EL (cell line): Measurements from ENCODE around the gene VSNL1.

Experiments used
- DNase-seq: peaks from one replicate; pipeline ENCODE4 v3.0.0-alpha.2; 2016

The VSNL1 gene

DNA sequence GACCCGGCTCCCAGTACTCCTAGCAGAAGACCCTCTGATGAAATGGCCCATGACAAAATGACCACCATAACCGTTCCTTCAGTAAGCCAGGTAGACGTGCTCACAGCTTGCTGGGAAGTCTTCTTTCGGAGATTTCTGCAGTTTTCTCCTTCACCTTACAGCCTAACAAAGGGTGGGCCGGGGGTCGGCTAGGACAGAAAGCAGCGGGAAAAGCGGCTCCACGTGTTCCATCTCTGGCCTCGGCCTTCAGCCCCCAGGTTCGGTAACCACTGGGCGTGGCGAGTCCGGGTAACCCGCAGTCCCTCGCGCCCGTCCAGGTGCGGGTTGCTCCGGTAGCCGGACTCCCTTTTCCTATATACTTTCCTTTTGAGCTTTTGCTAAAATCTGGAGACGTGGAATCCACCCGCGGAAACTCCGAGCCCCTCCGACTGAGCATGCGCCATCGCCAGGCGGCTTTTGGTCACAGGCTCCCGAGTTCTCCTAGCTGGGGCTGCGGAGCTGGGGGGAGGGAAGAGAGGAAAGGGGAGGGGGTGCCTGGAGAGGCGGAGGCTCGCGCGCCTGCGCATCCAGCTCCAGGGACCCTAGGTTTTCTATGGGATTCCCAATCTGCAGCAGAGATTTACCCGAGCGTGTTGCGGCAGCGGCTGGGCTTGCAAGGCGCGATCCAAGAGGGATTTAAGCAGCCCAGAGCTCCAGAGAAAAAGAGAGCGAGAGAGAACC, at the start of gene VSNL1:
TSS of gene VSNL1 (plus strand) at position 604 of the 720 bp plus-strand sequence. CDS start 51,379 bp downstream, outside the sequence.
- DNase-seq: peak; percentile 26

DNA sequence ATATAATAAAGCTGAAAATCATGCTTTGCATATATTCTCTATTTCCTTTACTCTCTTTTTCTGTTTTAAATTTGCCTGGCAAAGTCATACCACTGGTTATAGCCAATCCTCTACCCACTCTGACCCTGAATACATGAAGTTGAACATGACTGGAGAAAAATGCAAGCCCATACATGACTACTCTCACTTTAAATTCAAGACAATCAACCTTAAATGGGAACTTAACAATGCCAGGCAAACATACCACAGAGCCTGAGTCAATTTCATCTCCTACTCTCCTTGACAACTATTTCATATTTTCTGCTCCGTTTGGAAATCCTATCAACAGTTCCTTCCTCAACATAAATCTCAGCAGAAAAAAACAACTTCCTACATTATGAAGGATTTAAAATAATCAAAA, 44.9 kb upstream of the VSNL1 start:
- no peak for DNase-seq

DNA sequence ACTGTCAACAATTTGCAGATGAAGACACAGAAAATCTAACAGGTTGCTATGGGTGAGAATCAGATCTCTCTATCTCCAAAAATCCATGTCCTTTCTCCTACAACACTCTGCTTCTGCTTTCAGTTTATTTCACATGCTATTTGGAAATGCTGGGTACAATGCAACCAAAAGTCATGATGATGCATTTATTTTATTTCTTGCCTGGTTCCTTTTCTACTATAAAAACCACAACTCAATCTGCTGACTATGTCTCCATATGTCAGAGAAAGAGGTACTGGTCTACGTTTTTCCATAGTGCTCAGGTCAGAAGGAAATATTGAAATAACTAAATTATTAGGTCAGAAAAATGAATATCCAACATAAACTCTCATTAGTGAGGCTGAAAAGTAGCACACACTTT, 42.8 kb upstream of the VSNL1 start:
- DNase-seq: no peak

DNA sequence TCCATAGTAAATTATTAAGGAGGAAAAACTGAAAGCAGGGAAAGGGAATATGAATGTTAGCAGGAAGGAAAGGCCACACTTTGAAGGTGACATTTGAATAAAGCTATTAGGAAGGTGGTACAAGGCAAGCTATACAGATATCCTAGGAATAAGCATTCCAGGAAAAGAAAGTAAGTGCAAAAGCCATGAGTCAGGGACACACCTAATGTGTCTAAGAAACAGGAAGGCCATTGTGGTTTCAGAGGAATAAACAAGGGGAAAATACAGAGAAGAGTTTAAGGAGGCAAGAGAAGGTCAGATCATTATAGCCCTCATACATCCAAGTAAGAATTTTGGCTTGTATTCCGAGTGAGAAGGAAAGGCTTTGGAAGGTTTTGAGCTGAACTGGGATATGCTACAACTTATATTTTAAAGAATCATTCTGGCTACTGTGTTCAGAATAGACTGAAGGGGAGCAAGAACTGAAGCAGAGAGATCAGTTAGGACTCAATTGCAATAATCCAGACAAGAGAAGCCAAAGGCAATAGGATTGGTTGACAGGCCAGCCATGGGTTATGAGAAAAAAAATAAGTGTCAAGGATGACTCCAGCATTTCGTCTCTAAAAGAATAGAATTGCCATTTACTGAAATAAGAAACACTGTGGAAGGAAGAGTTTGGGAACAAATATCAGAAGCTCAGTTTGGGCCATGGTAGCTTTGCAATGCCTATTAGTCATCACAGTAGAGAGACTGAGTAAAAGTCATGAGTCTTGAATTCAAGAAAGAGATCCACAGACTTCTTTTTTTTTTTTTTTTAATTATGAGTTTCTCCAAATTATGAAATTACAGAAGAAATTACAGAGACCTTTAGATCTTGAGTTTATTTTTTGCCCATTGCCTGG, 33.5 kb upstream of the VSNL1 start:
- DNase-seq: no peak

DNA sequence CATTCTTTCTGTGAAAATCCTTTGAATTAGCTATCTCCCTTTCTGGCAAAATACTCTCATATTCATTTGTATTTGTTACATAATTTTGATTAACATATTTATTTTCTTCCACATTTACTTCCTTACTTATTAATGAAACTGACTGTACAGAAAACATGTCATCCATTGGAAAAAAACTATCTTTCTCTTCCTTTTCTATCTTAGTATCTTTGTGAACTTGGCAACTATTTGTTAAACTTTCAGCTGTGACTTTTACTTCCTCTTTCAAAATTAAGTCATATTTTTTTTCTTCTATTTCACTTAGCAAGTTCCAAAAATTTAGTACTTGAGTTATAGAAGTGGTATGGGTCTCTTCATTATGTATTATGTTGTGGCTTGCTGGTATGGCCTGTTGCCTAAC, 24.8 kb upstream of the VSNL1 start:
- no peak for DNase-seq

DNA sequence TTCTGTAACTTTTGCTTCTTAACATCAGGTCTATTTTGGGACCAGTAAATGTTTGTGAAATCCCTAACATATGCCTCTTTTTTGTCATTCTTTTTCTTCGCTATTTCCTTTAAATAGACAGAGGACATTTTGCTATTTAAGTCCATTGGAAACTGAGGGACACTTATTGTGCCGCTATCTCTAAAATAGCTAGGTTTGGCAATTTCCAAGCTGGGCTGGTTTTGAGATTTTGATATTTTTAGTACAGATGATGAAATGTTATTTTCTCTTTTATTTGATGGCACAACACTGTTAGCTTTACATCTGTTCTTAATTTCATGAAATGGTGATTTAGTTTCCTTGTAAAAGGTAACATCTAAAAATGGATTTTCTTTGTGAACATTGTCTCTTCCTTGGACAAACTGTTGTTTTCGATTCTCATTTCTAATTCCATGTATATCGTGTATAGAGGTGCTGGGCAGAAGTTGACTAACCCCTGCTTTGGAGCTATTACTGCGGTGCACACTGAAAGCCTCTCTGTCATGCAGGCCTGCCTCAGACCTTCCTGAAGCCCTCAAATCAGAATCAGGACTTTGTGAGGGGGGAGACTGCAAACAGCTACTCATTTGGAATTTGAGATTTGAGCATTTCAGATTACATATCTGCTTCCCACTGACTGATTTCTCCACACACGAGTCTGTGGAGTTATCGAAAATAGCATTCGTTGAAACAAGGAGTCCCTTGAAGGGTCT, 22.9 kb upstream of the VSNL1 start:
- no peak for DNase-seq

DNA sequence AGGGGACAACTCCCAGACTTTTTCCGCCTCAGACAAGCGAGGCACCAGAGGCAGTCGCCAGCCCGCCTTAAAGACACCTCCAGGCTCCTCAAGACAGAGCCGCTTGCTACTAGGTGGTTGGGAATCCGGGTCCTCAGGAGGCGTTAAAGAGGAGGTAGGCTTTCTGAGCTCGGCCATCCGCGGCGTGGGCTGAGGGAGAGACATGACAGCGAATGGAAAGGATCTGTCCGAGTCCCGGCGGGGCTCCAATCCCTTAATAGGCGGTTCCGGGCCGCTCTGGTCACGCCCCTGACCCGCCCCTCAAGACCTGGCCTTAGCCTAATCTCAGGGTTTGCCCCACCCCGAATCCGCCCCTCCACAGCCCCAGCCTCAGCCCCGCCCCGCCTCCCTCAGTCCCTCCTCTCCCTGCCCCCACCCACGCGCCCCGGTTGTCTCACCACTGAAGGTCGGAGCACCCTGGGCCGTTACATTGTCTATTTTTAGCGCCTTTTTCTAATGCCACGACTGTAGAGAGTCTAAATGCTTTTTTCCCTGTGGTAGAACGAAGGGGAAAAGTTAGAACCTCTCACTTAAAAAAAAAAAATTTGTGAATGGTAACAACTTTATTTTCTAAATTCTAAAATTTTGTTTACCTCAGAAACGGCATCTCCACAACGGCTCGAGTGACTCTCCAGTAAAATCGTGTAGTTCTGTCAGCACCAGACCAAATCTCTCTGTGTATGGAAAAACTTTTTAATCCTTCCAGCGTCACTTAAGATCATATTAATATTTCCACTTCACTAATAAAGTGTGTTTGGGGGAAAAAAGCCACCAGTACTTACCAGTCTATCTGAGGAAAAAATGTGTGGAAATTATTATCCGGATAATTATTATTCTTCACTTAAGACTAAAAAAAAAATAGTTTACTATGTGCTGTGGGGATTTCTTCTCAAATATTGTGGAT, 22.0 kb upstream of the VSNL1 start, which contains the start of gene RAD51AP2:
TSS of gene RAD51AP2 (minus strand) at position 229 of the 943 bp plus-strand sequence. CDS start at position 204, 25 bp downstream.
- peak; percentile 48 for DNase-seq

DNA sequence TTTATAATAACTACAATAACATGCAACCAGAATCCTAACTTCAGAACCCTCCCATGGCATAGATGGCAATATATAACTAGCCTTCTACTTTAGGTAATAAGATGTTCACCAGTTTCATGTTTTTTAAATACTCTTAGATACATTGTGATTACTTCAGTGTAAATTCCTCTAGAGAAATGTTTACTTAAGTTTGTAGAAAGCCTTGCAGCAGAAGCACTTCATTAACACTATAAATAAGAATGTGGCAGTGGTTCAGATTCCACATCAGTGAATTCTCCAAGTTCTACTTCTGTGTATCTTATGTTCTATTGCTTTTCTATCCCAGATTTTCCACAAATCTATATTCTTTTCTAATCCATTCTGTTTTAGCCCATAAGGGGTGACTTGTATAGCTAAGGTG, 21.0 kb upstream of the VSNL1 start:
- DNase-seq: no peak

DNA sequence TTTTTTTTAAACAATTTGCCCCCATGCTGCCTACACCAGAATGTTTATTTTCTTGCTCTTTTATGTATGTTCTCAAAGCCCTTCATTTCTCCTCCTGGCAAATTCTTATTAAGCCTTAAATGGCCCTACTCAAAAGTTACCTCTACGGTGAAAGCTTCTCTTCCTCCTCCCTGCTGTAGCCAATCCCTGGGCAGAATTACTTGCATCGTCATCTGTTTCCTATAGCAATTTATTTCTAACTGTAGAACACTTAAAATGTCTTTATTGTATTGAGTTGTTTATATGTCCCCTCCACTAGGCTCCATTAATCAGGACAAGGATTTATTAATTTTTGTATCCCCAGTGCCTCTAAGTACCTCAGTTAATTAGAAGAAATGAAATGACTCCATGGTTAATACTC, 19.7 kb upstream of the VSNL1 start:
- no peak for DNase-seq

DNA sequence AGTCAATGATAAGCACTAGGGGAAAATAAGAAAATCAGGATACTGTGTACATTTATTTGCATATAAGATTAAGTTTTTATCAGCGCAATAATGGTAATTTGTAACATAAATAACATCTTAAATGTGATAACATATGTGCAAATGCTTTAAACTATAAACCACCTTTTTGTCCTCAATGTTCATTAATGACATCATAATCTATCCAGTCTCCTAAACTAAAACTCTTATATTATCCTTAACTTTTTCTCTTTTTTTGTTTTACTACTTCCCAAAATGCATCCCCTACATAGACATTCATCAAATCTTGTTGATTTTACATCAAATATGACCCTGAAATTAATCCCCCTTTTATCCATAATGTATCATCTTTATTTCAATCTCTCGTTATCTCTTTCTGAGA, 18.9 kb upstream of the VSNL1 start:
- DNase-seq: no peak

DNA sequence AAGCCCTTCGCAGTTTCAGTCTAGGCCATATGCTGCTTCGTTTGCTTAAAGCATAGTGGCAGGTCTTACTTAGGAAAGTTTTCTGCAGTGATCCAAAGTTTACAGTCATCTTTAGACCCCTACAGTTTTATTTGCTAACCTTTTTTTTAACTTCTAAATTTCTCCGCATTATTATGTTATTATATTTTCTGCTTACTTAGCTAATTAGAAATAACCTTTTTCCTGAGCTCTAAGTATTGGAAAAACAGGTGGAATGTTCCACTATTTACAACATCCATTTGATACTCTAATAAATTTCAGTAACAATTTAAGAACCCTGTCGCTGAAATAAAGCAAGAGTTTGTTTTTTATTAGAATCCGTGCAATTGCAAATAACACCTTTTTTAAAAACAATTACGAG, 18.2 kb upstream of the VSNL1 start:
- no peak for DNase-seq

DNA sequence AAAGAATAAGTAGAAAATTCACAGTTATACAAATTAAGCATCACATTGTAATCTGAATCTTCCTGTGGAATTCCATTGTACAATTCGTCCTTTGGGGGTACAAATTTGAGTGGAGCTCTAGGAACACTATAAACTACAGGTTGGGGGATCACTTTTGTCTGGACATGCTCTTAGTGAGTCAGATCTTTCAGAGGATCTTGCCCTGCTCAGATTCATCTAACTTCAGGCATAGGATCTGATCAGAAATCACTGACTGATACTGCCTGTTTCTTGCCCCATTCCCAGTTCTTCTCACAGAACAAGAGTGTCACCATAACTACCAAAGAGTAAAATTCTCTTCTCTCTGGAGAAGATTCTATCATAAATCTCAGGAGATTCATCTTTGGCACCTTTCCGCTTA, 10.7 kb upstream of the VSNL1 start:
- no peak for DNase-seq

DNA sequence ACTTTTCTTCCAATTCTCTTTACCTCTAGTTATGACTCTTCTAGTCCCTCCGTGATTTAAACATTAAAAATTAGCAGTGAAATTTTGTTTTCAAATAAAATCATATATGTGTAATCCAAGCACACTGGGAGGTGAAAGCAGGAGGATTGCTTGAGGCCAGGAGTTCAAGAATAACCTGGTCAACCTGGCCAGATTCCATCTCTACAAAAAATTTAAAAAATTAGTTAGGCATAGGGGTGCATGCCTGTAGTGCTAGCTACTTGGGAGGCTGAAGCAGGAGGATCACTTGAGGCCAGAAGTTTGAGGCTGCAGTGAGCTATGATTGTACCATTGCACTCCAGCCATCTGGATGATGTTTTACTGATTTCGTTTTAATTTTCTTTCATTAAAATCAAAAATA, 7.0 kb upstream of the VSNL1 start:
- no peak for DNase-seq

DNA sequence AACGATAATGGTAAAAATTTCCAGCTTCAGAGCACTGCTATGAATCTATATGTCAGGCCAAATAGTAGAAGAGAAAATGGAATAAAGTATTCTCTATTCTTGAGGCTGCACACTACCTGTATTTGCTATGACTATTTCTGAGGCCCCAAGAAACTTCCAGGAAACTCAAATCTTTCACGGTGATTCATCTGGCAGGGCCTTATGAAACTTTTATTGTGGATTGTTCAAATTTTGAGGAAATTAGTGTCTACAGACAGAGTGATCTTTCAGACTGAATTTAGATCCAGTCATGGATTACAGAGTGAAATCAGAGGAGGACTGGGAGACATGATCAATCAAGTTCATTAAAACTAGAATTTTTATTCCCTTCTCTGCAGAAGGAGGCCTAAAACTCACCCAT, 4.1 kb upstream of the VSNL1 start:
- no peak for DNase-seq

DNA sequence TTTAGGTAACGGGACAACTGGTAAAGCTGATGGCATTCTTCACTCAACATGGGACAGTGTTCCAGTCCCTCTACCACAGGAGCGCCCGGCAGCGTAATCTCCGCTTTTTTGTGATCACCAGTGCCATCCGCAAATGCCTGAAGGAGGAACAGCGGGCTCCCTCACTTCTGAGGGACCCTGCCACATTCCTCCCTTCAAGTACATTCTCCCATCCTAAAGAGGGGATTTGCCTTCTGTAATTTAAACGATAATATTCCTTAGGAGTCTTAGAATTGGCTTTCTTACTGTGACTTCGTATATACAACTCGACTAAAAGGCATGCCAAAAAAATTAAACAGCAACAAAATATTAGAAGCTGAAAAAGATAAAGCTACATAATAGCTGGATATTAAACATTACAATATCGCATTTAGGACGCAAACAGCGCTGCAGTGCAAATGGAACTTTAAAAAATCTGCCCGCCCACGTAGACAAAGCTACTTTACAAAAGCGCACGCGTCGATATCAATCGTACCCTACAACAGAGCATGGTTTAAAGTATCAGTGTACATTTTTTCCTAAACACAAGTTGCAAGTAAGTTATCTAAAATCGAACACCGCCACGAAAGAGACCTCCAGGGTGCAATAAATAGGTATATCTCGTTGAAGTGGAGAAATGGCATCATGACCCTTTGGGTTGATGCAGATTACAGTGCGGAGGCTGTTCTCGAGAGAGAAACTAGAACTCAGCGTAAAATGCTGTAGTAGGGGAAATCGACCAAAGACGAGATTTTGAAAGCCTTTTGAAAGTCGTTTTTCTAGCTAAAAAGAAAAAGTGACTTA, 2.3 kb upstream of the VSNL1 start:
- no peak for DNase-seq

DNA sequence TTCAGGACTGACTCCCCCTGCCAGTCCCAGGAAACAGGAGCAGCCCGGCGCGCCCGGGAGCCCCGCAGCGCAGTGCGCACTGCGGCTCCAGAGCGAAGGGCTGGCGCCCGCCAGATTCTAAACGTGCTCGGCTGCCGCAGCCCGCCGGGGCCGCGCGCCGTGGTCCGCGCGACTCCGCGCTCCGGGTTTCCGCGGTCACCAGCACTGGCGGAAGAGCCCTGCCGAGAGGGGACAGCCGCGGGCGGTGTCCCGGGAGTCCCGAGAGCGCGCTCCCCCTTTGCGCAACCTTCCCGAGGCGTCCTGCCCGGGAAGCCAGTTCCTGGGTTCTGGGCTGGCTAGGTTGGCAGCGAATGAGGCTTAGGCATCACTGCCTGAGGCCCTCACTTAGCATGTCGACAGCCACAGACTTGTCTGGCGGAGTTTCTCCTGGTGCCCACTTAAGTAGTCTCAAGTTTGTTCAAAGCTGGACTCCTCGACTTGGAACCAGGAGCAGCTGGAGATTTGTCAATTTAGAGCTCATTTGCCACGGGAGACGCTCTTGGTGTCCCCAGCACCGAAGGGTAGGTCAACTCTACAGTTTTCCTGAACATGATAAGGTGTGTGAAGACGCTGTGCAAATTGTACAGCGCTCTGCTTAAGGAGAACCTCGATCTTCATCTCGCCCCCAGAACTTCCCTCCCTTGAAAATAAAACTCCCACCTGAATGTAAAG, 1.5 kb upstream of the VSNL1 start:
- DNase-seq: peak; percentile 39

DNA sequence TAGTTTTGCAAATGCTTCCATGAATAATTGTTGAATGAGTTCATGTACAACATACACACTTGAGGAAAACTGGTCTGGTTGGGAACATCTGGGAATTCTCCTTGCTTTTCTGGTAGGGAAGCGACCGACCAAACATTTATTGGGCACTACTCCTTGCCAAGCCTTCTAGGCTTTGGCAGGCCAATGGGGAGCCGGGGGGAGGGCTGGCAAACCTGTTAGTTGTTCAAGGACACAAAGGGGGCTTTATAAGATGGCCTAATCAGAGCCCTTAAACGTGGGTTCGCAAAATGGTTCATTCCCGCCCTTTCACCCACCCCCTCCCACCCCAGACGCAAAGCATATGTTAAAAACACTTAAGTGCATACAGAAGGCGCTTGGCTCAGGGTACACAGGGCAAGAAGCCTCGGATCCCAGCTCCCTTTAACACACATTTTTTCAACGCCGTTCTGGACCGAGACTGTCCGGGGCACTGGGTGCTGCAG, 844 bp upstream of the VSNL1 start:
- DNase-seq: no peak

DNA sequence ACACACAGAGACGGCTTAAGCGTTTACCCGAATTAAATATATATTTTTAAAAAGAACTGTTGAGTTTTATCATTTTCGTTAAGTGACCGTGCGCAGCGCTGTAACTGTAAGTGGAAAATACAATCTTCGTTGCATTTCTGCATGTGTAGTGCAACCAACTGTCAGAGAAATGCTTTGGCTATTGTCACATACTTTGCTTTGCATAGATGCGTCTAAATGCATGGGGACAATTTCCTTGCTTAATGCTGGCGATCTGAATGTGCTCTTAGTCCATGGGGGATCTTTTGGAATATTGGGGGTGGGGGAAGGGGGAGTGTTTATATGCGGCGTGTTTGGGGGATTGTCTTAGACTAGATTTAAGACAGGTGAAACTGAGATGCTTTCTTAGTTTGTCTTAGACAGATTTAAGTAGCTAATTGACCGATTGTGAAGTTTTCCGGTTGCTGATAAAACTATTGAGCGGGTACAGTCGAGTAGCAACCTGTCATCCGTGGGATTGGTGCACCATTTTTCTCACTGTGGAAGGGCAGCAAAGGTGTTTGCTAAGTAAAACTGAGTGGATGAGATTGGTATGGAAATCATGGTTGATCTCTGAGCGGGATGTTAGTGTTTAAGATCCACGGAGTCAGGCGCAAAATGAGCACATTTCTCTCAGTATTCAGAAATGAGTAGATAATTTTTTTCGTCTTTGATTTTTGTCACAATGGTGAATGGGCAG, 476 bp downstream of the VSNL1 start:
- no peak for DNase-seq

DNA sequence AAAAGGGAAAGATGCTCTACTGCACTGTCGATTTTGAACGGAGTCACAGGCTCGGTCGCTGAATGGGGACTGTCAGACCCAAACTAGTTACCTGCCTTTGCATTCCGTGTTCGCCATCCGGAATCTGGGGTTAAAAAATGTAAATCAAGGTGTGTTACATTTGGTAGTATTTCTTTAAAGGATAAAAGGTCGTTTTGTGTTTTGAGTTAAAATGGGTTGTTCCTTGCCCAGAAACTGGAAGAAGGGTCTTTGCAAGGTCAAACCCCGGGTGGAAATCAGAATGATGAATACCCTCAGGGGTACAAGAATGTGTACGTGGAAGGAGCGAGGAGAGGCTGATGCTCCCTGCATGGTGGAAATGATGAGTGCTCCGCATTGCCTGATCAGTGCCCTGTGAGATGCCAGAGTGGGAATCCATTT, 1.0 kb downstream of the VSNL1 start:
- no peak for DNase-seq

DNA sequence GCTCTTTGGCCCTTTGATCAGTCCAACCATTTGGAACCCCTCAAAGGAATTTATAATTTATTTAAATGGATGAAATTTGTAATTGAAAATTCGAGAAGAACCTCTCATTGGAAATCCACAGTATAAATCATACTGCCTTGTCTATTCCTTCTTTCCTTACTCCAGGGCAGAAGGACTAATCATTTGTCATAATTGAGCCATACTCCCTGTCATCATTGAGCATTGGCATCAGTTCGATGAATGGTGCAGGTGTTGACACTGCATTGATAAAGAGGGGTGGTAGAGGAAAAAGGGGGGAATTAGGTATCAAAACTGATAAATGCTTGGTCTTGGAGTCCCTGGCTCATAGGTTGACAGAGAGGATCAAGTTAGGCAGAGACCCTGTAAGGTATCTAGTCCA, 2.0 kb downstream of the VSNL1 start:
- DNase-seq: no peak
